Measurements from ENCODE around the gene GPHN.
"Not testable (repeated sequence)": the region's sequence is repeated elsewhere in the genome, so short reads cannot be mapped to it uniquely, and the experiment has no call there.

GPHN gene

DNA sequence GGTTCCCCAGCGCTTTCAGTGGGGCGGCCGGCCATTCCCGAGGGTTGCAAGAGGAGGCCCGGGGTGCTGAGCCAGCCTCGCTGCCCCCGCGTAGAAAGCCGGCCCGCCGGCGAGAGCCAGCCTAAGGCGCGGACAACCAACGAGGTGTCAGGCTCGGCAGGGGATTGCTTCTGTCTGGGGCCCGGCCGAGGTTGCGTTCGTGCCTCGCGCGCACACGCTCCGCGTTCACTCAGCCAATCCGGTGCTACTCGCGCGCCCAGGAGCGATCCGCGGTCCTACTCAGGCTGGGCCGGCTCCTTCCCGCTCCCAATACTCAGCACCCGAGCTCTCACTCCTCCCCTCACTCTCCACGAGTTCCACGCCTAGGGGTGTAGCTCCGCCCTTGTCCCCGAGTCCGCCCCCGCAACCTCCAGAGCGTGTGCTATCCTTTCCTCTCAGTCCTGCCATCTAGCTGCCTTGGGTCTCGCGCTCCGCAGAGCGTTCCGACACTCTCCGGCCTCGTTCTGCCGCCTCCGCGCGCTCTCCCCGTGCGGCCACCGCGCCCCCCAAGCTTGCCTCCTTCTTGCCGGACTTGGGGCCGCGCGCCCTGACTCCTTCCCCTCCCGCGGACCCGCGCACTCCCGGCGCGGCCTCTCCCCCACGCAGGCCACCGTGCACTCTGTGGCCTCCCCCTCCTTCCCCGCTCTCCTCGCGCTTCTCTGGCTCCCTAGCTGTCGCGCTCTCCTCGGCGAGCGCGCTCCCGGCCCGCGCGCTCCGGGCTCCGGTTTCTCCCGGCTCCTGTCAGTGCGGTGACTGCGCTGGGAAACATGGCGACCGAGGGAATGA, at the start of gene GPHN:
Gene GPHN (plus strand): TSS at position 426 of the 825 bp plus-strand sequence.
- DNase-seq, result peak; percentile 97

GRCh38 chr14:66459603-66460002, 48.3 kb upstream of the GPHN start:
- DNase-seq, result no peak

- DNase-seq, result no peak
Measured at GRCh38 chr14:66464261-66464660, 43.7 kb upstream of the GPHN start.

GRCh38 chr14:66468778-66469367, 39.1 kb upstream of the GPHN start:
- DNase-seq, result no peak

DNA sequence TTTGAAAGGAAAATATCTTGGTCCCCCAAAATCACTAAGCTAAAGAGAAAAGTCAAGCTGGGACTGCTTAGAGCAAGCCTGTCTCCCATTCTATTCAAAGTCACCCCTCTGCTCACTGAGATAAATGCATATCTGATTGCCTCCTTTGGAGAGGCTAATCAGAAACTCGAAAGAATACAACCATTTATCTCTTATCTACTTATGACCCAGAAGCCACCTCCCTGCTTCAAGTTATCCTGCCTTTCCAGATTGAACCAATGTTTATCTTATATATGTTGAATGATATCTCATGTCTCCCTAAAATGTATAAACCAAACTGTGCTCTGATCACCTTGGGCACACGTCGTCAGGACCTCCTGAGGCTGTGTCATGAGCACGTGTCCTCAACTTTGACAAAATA, 36.4 kb upstream of the GPHN start:
- DNase-seq, result no peak

- no peak for DNase-seq
Measured at GRCh38 chr14:66472251-66472650, 35.7 kb upstream of the GPHN start.

- no peak for DNase-seq
Measured at GRCh38 chr14:66473223-66473622, 34.7 kb upstream of the GPHN start.

- DNase-seq, result no peak
Measured at GRCh38 chr14:66476964-66477363, 31.0 kb upstream of the GPHN start.

- DNase-seq, result no peak
Measured at GRCh38 chr14:66477567-66477966, 30.4 kb upstream of the GPHN start.

GRCh38 chr14:66482873-66483272, 25.1 kb upstream of the GPHN start:
- DNase-seq, result no peak

DNA sequence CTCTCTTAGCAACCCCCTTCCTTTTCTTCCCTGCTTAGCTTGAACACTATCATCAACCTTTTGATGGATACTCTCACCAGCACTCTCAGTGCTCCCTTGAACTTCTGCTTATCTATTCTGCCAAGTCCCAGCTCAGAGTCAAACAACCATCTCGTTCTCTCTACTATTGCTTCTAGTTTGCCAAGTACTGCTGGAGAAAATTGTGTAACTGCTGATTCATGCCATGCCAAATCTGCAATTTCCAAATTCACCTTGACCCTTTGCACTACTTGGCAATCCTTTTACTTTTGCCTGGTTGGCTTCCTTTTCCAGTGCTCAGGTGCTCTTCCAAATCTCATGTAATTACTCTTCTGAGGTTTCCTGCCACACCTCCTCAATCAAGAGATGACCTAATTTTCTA, 24.6 kb upstream of the GPHN start:
- DNase-seq, result no peak

DNA sequence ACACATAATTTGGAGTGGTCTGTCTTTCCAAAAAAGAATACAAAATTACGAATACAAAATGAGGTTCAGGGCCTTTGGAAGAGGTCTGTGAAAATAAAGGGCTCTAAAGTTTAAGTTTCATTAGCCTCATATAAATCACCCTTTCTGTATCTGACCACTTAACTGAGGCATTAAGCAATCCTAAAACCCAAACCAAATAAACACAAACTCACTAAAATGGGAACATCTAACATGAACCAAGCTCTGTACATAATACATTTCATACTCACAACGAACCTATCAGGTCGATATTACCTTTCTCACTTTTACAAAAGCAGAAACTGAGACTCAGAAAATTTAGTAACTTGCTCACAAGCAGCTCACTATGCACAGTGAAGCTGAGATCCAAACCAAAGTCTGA, 22.9 kb upstream of the GPHN start:
- no peak for DNase-seq

GRCh38 chr14:66485910-66486421, 22.0 kb upstream of the GPHN start, which contains the start of gene CCDC196:
TSS of gene CCDC196 (plus strand) at chr14:66486371. CDS start at chr14:66486503, 132 bp downstream.
- no peak for DNase-seq

DNA sequence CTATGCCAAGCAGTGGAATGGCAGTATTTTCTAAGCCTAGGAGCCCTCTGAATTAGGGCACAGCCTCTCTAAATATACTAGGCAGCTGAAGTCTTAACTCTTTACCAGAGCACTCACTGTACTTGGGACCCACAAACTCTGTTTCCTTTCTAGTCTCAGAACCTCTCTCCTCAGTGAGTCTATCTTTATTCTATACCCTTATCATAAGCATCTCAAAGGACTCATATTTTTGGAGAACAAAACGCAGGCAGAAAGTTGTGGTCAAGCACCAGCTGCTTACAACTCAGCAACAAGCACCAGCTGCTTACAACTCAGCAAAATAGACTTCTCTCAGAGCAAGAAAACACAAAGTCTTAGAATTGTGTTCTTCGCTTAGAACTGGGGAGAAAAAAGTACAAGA, 20.8 kb upstream of the GPHN start:
- DNase-seq, result no peak

DNA sequence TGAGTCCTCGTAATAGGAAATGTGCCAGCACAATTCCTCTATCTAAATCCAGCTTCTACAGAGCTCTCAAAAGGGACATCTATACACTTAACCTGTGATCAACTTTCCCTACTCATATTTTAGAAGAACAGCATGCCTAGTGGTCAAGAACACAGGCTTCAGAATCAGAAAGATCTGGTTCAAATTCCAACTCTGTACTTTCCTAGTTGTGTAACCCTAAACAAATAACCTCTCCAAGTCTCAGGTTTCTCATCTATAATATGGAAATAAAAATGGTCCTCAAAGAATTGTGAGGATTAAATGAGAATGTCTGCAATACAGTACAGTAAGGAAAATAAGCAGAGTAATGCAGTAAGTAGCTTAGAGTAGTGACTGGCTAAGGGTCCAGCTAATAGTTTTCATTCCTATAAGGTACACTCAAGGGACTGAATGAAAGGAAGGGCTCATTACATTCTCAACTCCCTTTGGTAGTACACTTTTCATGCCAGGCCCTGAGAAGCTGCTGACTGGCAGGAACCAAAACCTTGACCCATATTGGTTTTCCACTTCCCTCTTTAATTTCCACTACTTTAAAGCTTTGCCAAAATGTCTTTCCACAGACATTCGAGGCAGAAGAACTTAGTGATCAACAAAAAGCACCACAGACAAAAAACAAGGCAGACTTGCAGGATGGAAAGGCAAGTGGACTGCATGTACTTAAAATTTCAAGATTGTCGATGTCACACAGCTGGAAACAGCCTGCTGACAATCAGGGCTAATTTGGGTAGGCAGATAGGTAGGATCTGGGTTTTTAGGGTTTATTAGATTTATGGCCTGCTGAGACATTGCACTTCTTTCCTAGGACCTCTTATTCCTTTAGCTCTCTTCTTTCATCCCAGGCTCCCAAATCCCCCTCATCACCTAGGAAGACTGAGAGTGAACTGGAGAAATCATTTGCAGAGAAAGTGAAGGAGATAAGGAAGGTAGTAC, 17.5 kb upstream of the GPHN start:
- no peak for DNase-seq

- no peak for DNase-seq
Measured at GRCh38 chr14:66493750-66494149, 14.2 kb upstream of the GPHN start.

DNA sequence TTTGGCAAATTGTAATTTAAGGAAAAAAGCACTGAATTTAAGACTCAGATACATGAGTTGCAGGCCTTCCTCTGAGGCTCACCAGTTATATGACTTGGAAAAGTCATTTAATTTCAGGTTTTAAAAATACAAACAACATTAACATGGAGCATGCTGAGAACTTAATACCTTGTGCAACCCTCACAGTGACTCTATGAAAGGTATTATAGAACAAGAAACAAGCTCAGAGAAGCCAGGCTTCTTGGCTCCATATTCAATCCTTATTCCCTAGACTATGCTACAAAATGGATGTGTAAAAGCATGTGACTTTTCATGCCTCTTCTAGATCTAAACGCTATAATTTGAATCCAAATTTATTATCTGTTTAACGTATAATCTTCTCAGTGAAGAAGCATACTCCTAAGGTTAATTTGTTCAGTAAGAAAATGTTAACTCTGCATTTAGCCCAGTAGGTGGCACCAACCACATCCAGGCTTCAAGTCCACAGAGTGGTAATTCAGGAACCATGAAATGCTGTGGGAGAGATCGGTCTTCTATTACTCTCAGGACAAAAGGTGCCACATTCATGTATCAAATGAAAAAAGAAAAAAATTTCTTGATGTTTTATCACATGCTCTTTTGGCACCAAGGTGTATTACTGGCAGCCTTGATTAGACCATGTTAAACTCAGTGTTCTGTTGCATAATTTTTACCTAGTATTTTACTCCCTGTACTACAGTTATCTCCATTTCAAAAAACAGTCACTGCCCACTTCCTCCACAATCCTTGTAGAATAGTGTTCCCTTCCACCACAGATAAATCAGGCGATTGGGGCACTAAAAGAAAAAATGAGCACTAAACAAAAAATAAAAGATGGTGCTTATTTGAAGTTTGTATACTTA, 12.5 kb upstream of the GPHN start:
- peak; percentile 51 for DNase-seq

DNA sequence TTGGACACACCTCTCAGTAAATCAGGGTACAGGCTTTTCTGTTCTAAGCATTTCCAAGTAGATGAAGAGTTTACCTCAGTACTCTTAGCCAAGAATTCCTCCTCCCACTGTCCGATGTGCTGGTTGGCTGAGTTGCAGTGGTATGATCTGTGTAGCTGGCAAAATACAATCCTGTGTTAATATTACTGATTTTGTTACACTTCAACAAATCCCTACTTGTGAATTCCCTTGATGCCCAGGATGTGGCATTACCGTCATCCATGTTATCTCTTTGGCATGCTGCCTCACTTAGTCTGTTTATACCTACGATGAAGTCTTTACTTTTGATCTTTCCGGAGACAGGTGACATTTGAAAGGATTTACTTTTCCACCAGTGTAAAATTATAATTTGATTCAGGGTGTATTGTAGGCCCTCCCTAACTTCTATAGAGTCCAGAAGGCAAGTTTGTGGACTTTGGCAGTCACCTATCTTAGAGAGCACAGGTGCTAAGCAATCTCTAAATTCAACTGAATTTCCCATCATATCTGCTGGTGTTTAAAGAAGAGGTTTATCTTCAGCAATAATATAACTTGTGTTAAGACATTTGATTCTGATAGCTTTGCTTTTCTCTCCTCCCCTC, 11.6 kb upstream of the GPHN start:
- DNase-seq, result no peak

DNA sequence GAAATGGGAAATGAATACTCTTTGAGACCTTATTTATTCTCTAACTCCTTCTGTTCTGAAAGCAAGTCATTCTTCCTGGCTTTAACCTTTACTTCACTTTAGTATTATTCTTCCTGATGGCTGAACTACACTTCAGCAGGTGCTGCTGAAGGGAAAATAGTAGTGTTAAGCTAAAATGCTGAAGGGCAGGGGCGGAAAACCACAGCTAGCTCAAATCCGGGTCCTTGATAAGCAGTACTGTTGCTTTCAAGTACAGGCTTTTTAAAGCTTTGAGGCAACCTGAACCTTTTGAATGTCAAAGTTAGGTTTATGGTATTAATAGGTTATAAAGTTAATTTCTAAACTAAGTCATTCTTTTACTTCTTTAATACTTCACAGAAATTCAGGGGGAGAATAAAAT, 11.0 kb upstream of the GPHN start:
- DNase-seq, result no peak

DNA sequence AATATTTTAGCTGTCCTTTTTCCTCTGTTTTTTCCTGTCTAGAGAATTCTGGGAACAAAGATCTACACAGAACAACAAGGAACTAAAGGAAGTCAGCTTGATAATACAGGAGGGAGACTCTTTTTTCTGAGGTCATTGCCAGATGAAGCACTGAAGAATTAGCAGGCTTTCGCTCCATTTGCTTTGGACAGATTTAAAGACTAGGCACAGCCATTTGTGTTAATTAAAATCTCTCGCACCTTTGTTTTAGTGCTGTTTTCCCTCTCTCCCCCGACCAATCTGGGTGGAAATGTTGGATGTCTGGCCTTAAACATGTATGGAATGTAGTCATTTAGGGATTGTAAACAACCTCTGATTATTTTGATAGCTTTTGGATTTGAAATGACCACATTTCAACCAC, 9.6 kb upstream of the GPHN start:
- DNase-seq, result no peak

DNA sequence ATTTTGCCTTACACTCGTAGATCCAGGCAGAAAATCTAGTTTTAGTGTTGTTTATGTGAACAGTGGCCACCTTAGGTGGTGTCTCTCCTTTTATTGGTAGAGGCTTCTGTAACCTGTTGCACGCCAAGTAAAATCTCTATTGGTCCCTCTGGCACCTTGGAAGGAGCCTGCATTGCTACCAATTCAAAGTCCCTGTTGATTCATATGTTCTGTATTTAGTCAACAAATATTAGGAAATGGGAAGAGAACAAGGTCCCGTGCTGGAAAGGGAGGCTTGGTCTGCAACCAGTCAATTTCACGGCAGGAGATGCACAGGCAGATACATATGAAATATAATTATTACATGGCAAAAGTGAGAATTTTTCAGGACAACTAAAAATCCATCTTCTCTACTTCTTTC, 6.4 kb upstream of the GPHN start:
- DNase-seq, result no peak

- not testable (repeated sequence) for DNase-seq
Measured at GRCh38 chr14:66502836-66503235, 5.1 kb upstream of the GPHN start.
